ENCODE results near the gene MICAL2.

MICAL2 gene

DNA sequence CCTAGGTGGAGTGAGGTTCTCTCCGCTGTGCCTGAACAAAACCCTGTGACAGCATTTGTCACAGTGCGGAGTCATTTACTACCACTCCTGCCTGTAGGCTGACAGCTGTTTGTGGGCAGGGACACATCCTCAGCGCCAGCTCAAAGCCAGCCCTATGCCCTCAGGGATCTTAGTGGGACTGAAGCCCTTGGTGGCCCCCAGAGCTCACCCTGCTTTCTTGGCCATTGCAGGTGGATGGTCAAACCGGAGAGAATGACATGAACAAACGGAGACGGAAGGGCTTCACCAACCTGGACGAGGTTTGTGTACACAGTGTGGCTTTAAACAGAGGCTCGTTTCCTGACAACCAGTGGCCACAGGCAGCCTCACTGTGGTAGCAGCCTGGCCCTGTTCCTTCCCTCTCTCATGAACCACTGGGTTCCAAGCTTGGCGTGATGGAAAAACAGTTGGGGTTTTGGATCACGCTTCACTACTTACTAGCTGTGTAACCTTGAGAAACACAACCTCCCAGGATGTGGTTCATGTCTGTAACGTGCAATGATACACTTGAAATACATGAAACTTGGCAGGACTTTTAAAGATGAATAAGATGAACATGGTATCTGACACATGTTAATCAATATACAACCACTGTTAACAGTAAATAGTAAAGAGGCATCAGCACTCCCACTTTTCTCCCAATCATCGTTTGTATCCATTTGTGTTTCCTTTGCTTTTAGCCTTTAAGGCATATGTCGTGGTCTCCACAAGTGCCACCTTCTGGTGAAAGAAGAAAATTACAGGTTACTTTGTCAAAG lies 125.8 kb downstream of the MICAL2 start:
- no peak overlapping the region for H3K27ac ChIP-seq
- no peak for DNase-seq
- TF ChIP-seq, protein P1, sequence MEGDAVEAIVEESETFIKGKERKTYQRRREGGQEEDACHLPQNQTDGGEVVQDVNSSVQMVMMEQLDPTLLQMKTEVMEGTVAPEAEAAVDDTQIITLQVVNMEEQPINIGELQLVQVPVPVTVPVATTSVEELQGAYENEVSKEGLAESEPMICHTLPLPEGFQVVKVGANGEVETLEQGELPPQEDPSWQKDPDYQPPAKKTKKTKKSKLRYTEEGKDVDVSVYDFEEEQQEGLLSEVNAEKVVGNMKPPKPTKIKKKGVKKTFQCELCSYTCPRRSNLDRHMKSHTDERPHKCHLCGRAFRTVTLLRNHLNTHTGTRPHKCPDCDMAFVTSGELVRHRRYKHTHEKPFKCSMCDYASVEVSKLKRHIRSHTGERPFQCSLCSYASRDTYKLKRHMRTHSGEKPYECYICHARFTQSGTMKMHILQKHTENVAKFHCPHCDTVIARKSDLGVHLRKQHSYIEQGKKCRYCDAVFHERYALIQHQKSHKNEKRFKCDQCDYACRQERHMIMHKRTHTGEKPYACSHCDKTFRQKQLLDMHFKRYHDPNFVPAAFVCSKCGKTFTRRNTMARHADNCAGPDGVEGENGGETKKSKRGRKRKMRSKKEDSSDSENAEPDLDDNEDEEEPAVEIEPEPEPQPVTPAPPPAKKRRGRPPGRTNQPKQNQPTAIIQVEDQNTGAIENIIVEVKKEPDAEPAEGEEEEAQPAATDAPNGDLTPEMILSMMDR (IDR thresholded peaks at IDR 0.05; ENCODE audit: low read depth, low read length) = peak; percentile 53
- H3K27me3 ChIP-seq (ENCODE audit: insufficient read depth, low read depth, severe bottlenecking) = no peaks in the 10 kb centered on the region
- H3K4me3 ChIP-seq (ENCODE audit: low read depth, low read length) = no peak overlapping the region
- no peaks in the 10 kb centered on the region for H3K36me3 ChIP-seq
- no peaks in the 10 kb centered on the region for H3K9me3 ChIP-seq (ENCODE audit: severe bottlenecking)

GRCh38 chr11:12236744-12237101 lies 126.3 kb downstream of the MICAL2 start:
- no peak for DNase-seq
- Histone ChIP-seq H3K9me3 (ENCODE audit: severe bottlenecking) (no peaks in the 10 kb centered on the region), H3K4me3 (ENCODE audit: low read depth, low read length) (no peak overlapping the region), H3K36me3 (no peaks in the 10 kb centered on the region), H3K27me3 (ENCODE audit: insufficient read depth, low read depth, severe bottlenecking) (no peaks in the 10 kb centered on the region), H3K27ac (no peak overlapping the region)
- TF ChIP-seq, protein P1 (IDR thresholded peaks at IDR 0.05; ENCODE audit: low read depth, low read length) = no peak

GRCh38 chr11:12237381-12237784 lies 127.0 kb downstream of the MICAL2 start:
- H3K27ac ChIP-seq = no peak overlapping the region
- DNase-seq = no peak
- no peaks in the 10 kb centered on the region for H3K27me3 ChIP-seq (ENCODE audit: insufficient read depth, low read depth, severe bottlenecking)
- H3K9me3 ChIP-seq (ENCODE audit: severe bottlenecking) = no peaks in the 10 kb centered on the region
- no peaks in the 10 kb centered on the region for H3K36me3 ChIP-seq
- no peak overlapping the region for H3K4me3 ChIP-seq (ENCODE audit: low read depth, low read length)
- TF ChIP-seq, protein P1 (IDR thresholded peaks at IDR 0.05; ENCODE audit: low read depth, low read length) = no peak

GRCh38 chr11:12238420-12238819 lies 128.0 kb downstream of the MICAL2 start:
- TF ChIP-seq, protein P1 (IDR thresholded peaks at IDR 0.05; ENCODE audit: low read depth, low read length) = no peak
- no peak overlapping the region for H3K4me3 ChIP-seq (ENCODE audit: low read depth, low read length)
- no peaks in the 10 kb centered on the region for H3K27me3 ChIP-seq (ENCODE audit: insufficient read depth, low read depth, severe bottlenecking)
- no peaks in the 10 kb centered on the region for H3K9me3 ChIP-seq (ENCODE audit: severe bottlenecking)
- H3K36me3 ChIP-seq = no peaks in the 10 kb centered on the region
- no peak overlapping the region for H3K27ac ChIP-seq
- DNase-seq = no peak

DNA sequence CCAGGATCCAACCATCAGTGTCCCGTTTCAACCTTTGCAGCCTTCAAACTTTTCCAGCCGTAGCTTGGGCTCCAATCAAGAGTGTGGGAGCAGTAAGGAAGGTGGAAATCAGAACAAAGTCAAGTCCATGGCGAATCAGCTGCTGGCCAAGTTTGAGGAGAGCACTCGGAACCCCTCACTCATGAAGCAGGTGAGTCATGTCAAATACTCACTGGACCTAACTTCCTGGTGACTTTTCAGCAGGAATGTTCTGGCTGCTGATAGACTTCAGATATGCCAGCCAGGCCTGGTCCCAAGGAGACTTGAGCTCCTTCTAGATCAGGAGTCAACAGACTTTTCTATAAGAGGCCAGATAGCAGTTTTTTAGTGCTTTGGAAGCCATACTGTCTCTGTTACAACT lies 129.0 kb downstream of the MICAL2 start:
- Histone ChIP-seq H3K9me3 (ENCODE audit: severe bottlenecking) (no peaks in the 10 kb centered on the region), H3K36me3 (no peaks in the 10 kb centered on the region), H3K4me3 (ENCODE audit: low read depth, low read length) (no peak overlapping the region), H3K27ac (no peak overlapping the region), H3K27me3 (ENCODE audit: insufficient read depth, low read depth, severe bottlenecking) (no peaks in the 10 kb centered on the region)
- TF ChIP-seq, protein P1 (IDR thresholded peaks at IDR 0.05; ENCODE audit: low read depth, low read length) = no peak
- DNase-seq = no peak

Measured in WERI-Rb-1 (cell line).